HL-60 (cell line): ENCODE data around the gene SSX2IP.

Source experiments
- SPI1 ChIP-seq: IDR thresholded peaks from 2 replicates; pipeline ENCODE4 v1.6.1; 2012; ENCODE audit warnings: low read depth, mild to moderate bottlenecking, borderline replicate concordance
- TF ChIP-seq, protein P1 (sequence below): IDR thresholded peaks from one replicate; pipeline ENCODE4 v1.5.1; 2011; ENCODE audit warnings: low read length, control low read depth, inconsistent platforms; ENCODE audit not compliant: insufficient read depth

DNA sequence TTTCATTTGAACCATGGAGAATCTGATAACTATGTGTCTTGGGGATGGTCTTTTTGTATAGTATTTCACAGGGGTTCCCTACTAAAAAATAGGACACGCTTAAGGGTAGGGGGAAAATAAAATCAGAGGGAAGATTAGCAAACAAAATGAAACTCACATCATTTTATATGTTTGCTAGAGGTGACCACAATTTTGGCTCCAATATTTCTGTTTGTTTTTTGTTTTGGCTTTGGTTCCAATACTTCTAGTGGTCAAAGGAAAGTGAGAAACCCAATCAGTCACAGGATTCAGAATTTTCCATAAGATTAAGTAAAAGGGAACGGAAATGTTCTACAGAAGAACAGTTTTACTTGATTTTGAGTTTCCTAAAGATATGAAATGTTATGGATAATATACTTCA is 42.3 kb upstream of the SSX2IP start:
- TF ChIP-seq, protein P1, sequence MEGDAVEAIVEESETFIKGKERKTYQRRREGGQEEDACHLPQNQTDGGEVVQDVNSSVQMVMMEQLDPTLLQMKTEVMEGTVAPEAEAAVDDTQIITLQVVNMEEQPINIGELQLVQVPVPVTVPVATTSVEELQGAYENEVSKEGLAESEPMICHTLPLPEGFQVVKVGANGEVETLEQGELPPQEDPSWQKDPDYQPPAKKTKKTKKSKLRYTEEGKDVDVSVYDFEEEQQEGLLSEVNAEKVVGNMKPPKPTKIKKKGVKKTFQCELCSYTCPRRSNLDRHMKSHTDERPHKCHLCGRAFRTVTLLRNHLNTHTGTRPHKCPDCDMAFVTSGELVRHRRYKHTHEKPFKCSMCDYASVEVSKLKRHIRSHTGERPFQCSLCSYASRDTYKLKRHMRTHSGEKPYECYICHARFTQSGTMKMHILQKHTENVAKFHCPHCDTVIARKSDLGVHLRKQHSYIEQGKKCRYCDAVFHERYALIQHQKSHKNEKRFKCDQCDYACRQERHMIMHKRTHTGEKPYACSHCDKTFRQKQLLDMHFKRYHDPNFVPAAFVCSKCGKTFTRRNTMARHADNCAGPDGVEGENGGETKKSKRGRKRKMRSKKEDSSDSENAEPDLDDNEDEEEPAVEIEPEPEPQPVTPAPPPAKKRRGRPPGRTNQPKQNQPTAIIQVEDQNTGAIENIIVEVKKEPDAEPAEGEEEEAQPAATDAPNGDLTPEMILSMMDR: no peak
- no peak for TF ChIP-seq SPI1
